H4 (cell line): ENCODE measurements around the gene TFEC. TPM values are rescaled to one million over a fixed set of nuclear protein-coding genes. Genes with fewer than 3 reads are reported as not detected.

Experiments used
- DNase-seq: peaks from one replicate; pipeline ENCODE4 v3.0.0-alpha.2; 2015; ENCODE audit warnings: low spot score
- total RNA-seq: library from RNA; depleted of rRNA; stranded (reverse); fragments of >200 nt; shearing (Covaris generic); gene quantifications from 2 replicates; pipeline ENCODE4 v1.2.3, GENCODE V29; 2014

Gene TFEC
- total RNA-seq, 1 experiment from 2014 or later: 0.39 TPM

DNA sequence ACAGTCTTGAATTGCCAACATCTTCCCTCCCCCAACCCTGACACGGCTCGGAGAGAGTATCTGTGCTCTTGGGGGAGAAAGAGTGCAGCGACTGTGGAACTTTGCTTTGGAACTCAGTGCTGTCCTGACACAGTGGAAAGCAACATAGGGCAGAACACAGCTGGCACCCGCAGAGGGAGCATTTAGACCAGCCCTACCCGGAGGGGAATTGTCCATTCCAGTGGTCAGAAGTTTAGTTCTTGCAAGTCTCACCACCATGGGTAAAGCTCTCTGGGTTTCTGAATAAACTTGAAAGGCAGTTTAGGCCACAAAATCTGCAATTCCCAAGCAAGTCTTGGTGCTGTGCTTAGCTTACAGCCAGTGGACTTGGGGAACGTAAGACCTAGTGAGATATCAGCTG lies 34.9 kb downstream of the TFEC start:
- DNase-seq: no peak

DNA sequence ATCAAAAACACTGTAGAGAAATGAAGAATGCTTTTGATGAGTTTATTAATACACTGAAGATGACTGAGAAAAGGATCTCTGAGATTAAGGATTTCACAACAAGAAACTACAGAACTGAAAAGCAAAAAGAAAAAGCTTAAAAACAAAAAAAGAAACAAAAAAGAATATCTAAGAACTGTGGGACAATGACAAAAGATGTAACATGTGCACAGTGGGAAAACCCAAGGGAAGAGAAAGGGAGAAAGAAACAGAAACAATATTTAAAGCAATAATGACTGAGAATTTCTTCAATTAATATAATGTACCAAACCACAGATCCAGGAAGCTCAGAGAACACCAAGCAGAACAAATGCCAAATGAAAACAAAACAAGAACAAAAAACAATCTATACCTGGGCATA lies 42.2 kb downstream of the TFEC start:
- no peak for DNase-seq

DNA sequence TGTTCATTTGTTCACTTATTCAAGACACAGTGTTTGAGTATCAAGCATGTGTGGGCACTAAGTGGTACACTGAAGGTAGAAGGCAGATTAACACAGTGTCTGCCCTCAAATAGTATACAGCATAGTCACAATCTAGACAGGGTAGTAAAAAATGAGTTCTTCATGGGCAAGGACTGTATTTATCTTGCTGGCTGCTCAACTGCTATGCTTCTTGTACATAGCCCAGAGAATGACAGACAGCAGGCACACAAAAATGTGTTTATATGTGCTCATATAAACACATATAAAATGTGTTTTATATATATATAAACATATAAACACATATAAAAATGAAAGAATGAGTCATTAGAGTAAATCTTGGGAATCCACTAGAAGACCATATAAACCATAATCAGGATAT lies 43.1 kb downstream of the TFEC start:
- DNase-seq: no peak

- no peak for DNase-seq
These were observed 46.5 kb downstream of the TFEC start for GRCh38 chr7:115984105-115984504.

GRCh38 chr7:115980159-115980558 lies 50.4 kb downstream of the TFEC start:
- DNase-seq: no peak

DNA sequence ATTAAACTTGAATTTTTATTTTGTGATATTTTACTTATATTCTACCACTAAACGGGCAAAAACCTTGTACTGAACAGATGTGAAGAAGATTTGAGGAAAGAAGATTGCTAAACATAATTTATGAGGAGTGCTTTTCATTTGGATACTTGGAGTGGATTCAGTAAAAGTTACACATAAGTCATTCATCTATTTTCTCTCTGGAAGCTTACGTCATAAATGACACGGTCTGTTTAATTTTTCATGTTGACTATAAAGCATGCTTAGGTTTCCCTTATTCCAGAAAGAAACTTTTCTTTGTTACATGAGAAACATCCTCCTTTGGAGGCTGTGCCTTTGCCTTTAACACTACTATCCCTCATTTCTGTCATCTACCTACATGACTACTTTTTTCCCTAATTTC lies 53.9 kb downstream of the TFEC start:
- no peak for DNase-seq

DNA sequence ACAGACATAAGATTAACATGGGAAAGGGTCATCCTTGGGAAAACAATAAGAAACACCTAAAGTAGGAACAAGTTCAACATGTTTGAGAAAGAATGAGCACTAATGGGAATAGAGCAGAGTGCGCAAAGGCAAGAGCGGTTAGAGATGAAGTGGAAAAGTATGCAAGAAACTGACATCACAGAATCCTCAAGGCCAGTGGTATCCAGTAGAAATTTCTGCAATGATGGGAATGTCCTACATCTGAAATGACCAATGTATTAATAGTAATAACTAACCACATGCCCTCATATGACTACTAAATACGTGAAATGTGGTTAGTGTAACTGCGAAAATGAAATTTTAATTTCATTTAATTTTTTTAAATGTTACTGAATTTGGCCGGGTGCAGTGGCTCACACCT lies 54.8 kb downstream of the TFEC start:
- no peak for DNase-seq

- no peak for DNase-seq
These were observed 57.2 kb downstream of the TFEC start for GRCh38 chr7:115973406-115973805.

GRCh38 chr7:115971506-115971905 lies 59.1 kb downstream of the TFEC start:
- no peak for DNase-seq

DNA sequence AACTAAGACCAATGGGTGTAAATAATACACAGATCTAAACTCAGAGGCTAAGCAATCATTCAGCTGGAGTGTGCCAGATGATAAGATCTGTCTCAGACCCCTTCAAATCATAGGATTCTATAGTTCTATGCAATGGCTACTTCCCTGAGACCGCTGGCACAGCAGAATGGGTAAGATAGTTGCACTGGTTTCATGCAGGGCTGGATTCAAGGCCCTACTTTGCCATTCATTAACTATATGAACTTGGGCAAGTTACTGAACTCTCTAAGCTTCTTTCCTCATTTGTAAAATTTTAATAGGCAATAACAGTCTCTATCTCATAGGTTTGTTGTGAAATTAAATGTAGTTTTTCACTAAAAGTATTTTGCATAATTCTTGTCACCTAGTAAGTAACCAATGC lies 62.0 kb downstream of the TFEC start:
- DNase-seq: no peak

DNA sequence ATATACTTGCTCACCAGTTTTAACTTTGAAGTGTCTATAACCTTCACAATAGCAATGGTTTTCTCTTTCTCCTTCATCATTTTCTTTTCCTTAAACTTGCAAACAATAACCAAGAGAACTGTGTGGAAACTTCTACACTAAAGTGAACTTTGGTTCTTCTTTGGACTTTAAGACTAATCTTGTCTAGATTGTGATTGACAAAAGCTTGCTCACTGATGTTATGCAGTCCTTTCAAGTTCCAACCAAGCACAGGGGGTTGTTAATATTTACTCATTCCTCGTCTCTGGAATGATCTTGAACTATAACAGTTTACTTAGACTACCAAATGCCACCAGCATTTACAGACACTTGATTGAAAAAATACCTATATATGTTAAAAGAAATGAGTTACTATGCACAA lies 62.4 kb downstream of the TFEC start:
- no peak for DNase-seq

DNA sequence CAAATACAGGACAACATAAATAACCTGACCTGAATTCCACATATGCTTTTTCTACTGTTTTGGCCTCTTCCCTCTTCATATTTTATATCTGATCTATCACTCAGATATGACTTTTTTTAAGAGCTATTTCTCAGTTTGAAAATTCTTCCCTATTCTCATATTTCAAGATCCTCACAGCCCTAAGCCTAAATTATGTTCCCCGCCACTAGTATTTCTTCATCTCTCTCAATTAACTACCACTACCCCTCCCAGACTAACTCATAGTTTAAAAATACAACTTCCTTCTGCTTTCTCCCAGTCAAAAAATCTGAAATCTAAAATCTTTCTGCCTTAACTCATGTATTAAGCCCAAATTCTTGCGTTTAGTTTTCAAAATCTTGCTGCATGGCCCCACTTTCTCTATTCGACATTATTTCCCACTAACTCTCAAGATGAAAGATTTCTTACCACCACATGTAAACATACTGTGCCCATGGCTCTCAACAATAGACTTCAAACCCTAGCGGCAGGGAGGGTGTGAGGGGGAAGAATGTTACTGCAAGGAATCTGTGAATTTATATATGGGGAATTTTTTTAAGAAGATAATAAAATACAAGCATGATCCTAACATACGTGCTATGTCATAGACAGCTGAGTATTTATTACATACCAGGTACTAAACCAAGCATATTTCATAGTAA lies 64.6 kb downstream of the TFEC start:
- no peak for DNase-seq

DNA sequence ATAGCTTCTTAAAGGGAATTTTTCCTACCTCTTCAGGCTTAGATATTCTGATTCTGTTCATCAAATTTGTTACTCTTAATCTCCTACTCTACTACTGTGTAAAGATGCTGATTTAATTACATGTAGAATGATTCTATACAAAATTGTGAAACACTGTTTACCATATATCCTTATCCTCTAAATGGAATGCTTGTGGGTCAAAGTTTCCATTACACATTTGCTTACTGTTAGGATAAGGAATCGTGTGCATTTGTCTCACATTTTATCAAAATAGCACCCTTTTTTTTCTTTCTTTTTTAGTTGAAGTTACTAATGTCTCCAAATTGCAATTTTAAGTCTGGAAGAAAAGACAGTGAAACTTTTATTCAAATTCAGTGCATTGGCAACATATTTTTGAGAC lies 65.3 kb downstream of the TFEC start:
- no peak for DNase-seq

GRCh38 chr7:115964799-115965198 lies 65.8 kb downstream of the TFEC start:
- no peak for DNase-seq

DNA sequence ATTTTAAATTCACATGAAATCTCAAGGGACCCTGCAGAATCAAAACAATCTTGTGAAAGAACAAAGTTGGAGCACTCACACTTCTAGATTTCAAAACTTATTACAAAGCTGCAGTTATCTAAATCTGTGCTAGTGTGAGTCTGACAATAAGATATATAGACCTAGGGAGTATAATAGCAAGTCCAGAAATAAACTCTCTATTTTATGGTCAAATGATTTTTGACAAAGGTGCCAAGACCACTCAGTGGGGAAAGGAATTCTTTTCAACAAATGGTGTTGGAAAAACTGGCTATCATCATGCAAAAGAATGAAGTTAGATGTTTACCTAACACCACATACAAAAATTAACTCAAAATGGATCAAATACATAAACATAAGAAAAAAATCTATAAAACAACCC lies 68.2 kb downstream of the TFEC start:
- DNase-seq: no peak

- no peak for DNase-seq
These were observed 76.8 kb downstream of the TFEC start for GRCh38 chr7:115953592-115954255.

DNA sequence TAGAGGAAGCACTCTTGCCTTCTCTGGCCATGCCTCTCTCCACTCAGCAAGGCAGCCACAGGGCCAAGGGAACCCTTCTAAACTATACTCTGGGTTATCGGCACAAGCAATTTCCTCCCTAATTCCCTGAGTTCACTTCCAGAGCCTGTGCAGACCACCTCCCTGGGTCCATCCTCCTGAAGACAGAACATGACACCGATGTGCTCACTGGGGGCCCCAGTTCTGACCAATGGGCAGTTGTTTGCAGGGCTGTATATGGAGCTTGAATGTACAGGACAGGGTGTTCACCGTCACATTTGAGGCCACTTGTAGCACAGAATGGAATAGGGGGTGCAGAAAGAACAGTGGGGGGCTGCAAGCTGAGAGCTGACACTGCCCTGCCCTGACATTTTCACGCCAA lies 77.7 kb downstream of the TFEC start:
- no peak for DNase-seq

- DNase-seq: no peak
These were observed 79.0 kb downstream of the TFEC start for GRCh38 chr7:115951547-115951946.

- DNase-seq: peak; percentile 39
These were observed 88.8 kb downstream of the TFEC start for GRCh38 chr7:115941703-115942268.

DNA sequence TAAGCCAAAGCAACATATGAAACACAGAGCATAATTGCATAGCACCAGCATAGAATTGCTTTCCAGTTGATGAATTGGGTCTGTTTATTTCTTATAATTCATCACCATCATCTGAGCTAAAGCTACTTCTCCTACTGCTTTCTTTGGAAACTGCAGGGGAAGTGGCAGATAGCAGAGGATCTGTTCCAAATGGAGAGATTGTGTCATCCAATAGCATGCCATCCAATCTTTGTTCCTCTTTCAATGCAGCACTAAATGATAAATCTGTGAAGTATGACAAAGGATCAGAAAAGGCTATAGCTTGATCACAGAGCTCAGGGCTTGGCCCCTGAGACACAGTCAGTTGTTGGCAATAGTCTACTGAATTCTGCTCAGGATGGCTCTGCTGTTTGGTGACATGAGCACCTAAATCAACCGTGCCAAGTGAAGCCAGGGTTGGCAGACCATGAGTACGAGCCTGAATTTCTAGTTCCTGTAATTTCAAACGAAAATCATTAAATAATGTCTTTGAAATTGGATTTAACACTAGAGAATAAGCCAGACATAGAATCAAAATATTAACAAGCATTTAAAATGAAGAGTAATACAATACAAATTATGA lies 90.0 kb downstream of the TFEC start:
- no peak for DNase-seq

- DNase-seq: no peak
These were observed 92.6 kb downstream of the TFEC start for GRCh38 chr7:115937960-115938359.

DNA sequence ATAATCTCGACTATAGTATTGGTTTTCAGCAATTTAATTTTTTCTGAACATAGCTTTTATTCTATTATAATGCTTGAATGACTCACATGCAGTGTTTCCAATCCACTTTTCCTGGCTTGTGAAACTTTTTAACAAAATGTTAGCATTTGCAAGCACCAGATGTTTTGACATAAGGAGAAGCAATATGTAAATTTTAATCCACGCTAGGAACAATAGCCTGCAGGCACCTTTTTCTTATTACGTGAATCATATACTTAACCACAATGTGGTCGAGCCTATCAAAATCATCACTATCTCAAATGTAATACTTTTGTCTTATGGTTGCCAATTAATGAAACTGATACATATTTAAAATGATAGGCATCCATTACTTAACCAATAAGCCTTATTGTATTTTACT lies 97.1 kb downstream of the TFEC start:
- DNase-seq: no peak

DNA sequence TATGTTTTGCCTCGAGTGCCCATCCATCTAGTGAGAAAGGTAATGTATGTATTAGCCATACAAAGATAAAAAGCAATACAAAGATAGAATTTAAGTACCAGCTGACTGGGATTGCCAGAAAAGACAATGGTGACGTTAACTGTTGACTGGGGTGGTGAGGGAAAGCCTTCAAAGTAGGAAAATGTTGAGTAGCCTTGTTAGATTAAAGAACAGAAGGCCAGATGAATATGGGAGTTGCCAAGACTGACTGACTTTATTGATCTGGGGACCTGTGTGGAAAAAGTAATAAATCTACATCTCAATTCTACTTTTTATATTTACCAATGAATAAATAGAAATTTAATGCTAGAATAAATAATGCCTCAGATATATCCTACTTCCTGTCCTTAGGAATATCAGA lies 97.7 kb downstream of the TFEC start:
- no peak for DNase-seq
